PC-9 (cell line): ENCODE data around the gene TOR4A. TPM values are rescaled to one million over a fixed set of nuclear protein-coding genes. Genes with fewer than 3 reads are reported as not detected.

Source experiments
- BruUV-seq: library from RNA; stranded (reverse); fragments of 400-500 nt; replicated peaks from 2 replicates; lab custom pipeline; 2021; lab: Mats Ljungman, UMichigan
- CTCF ChIA-PET: fragments of 300-600 bp; sonication (Branson Sonifier 250); formaldehyde crosslinking; loops from one replicate; lab custom pipeline; 2022; ENCODE audit warnings: antibody characterized with exemption; lab: Charles Lee
- POLR2A ChIA-PET: fragments of 300-600 bp; sonication (Branson Sonifier 250); formaldehyde crosslinking; loops from one replicate; lab custom pipeline; 2022; ENCODE audit warnings: antibody characterized with exemption; ENCODE audit not compliant: unreplicated experiment; lab: Charles Lee
- DNase-seq, 2 experiments: peaks; one replicate each; pipeline versions ENCODE4 v3.0.0 to v3.0.0-alpha.2; 2015 to 2022; ENCODE audit warnings: mixed read lengths in 1 of 2
- H2AFZ ChIP-seq: fragments of 200-600 bp; sonication (generic); 2 replicates; pipeline ENCODE4 v1.8.1; 2017; ENCODE audit warnings: antibody characterized with exemption
- H3F3A ChIP-seq: fragments of 200-600 bp; sonication (generic); 2 replicates; pipeline ENCODE4 v1.8.1; 2017; ENCODE audit warnings: antibody characterized with exemption, mild to moderate bottlenecking, low read depth; ENCODE audit not compliant: insufficient read depth
- H3K27ac ChIP-seq: fragments of 200-600 bp; sonication (generic); 2 replicates; pipeline ENCODE4 v1.6.1; 2016; ENCODE audit warnings: mixed run types
- H3K27me3 ChIP-seq: fragments of 200-600 bp; sonication (generic); 2 replicates; pipeline ENCODE4 v1.6.1; 2016; ENCODE audit warnings: low read depth, mixed run types; ENCODE audit not compliant: insufficient read depth
- H3K36me3 ChIP-seq: fragments of 200-600 bp; sonication (generic); 2 replicates; pipeline ENCODE4 v1.6.1; 2016; ENCODE audit warnings: low read depth, mixed run types
- H3K4me1 ChIP-seq: fragments of 200-600 bp; sonication (generic); replicated peaks from 2 replicates; pipeline ENCODE4 v1.6.1; 2016; ENCODE audit warnings: mixed run types; ENCODE audit not compliant: insufficient read depth
- H3K4me2 ChIP-seq: fragments of 200-600 bp; sonication (generic); 2 replicates; pipeline ENCODE4 v1.6.1; 2017; ENCODE audit warnings: mixed run types
- H3K4me3 ChIP-seq: fragments of 200-600 bp; sonication (generic); 2 replicates; pipeline ENCODE4 v1.6.1; 2016; ENCODE audit warnings: mixed run types
- H3K79me2 ChIP-seq: fragments of 200-600 bp; sonication (generic); 2 replicates; pipeline ENCODE4 v1.6.1; 2017; ENCODE audit warnings: low read depth, mixed run types
- H3K9me2 ChIP-seq: fragments of 200-600 bp; sonication (generic); 2 replicates; pipeline ENCODE4 v1.8.1; 2017; ENCODE audit warnings: mild to moderate bottlenecking; ENCODE audit not compliant: insufficient read depth
- H3K9me3 ChIP-seq: fragments of 200-600 bp; sonication (generic); 2 replicates; pipeline ENCODE4 v1.8.1; 2016; ENCODE audit warnings: low read depth; ENCODE audit not compliant: insufficient read depth
- H4K20me1 ChIP-seq: fragments of 200-600 bp; sonication (generic); 2 replicates; pipeline ENCODE4 v1.8.1; 2017; ENCODE audit not compliant: insufficient read depth
- CTCF ChIP-seq: fragments of 200-600 bp; sonication (generic); conservative IDR thresholded peaks from 2 replicates; pipeline ENCODE4 v1.6.1; 2017; ENCODE audit warnings: mixed run types, antibody characterized with exemption, mild to moderate bottlenecking, moderate library complexity
- EZH2 ChIP-seq: fragments of 200-600 bp; sonication (generic); IDR thresholded peaks from 2 replicates; pipeline ENCODE4 v1.8.0; 2017; ENCODE audit warnings: antibody characterized with exemption, low read depth
- intact Hi-C: fragments of 100-400 bp; cut with micrococcal nuclease; formaldehyde crosslinking; loops from one replicate; pipeline ENCODE4 v1.10.0; 2022; ENCODE audit not compliant: unreplicated experiment
- total RNA-seq: library from RNA; stranded (reverse); gene quantifications from 2 replicates; pipeline ENCODE4 v1.2.3, GENCODE V29; 2021

TOR4A gene
- total RNA-seq, 1 experiment from 2014 or later, result 48.9 TPM

- ChIA-PET POLR2A (no interaction called here), CTCF (interaction anchor here (0.7 kb wide), 1 partner anchor 109 kb away, joined by 4 read pairs; no protein-coding TSS in a partner anchor)
- Histone ChIP-seq H4K20me1 (no peaks in the 10 kb centered on the region; the same call in 1 of the 2 replicates), H3K9me2 (no peaks in the 10 kb centered on the region), H3K27ac (no peak overlapping the region), H3F3A (peaks cover 2% of the 10 kb centered on the region), H3K4me1 (peaks cover 25% of the 10 kb centered on the region), H3K36me3 (no peaks in the 10 kb centered on the region), H3K4me3 (no peak overlapping the region), H3K4me2 (no peak overlapping the region), H3K9me3 (no peaks in the 10 kb centered on the region), H3K79me2 (peaks cover 28% of the 10 kb centered on the region), H2AFZ (no peak overlapping the region), H3K27me3 (no peaks in the 10 kb centered on the region)
- no peak for DNase-seq
- TF ChIP-seq EZH2 (no peak), CTCF (no peak)
- intact Hi-C loops, result no loop called here
- BruUV-seq, result no TSS peak
Measured at GRCh38 chr9:137234758-137235423, 42.6 kb upstream of the TOR4A start.

- Histone ChIP-seq H3K9me2 (no peaks in the 10 kb centered on the region), H4K20me1 (no peaks in the 10 kb centered on the region; the same call in 1 of the 2 replicates), H3K27ac (no peak overlapping the region), H3K79me2 (peaks cover 30% of the 10 kb centered on the region), H3K9me3 (no peaks in the 10 kb centered on the region), H3K4me2 (no peak overlapping the region), H3K4me3 (no peak overlapping the region), H3K4me1 (peaks cover 25% of the 10 kb centered on the region), H3K27me3 (no peaks in the 10 kb centered on the region), H3K36me3 (no peaks in the 10 kb centered on the region), H2AFZ (no peak overlapping the region), H3F3A (peaks cover 8% of the 10 kb centered on the region)
- BruUV-seq, result no TSS peak
- TF ChIP-seq EZH2 (no peak), CTCF (no peak)
- POLR2A ChIA-PET, result interaction anchor here (0.6 to 0.8 kb wide), 2 partner anchors 12 to 106 kb away, joined by 3 to 7 read pairs; no protein-coding TSS in a partner anchor
- CTCF ChIA-PET, result interaction anchor here (0.6 to 1.8 kb wide), 7 partner anchors 21 to 189 kb away, joined by 3 to 10 read pairs (median 6); partner anchors contain the start of gene TOR4A
- no peak for DNase-seq
- intact Hi-C loops, result no loop called here
Measured at GRCh38 chr9:137235424-137236237, 41.9 kb upstream of the TOR4A start.

DNA sequence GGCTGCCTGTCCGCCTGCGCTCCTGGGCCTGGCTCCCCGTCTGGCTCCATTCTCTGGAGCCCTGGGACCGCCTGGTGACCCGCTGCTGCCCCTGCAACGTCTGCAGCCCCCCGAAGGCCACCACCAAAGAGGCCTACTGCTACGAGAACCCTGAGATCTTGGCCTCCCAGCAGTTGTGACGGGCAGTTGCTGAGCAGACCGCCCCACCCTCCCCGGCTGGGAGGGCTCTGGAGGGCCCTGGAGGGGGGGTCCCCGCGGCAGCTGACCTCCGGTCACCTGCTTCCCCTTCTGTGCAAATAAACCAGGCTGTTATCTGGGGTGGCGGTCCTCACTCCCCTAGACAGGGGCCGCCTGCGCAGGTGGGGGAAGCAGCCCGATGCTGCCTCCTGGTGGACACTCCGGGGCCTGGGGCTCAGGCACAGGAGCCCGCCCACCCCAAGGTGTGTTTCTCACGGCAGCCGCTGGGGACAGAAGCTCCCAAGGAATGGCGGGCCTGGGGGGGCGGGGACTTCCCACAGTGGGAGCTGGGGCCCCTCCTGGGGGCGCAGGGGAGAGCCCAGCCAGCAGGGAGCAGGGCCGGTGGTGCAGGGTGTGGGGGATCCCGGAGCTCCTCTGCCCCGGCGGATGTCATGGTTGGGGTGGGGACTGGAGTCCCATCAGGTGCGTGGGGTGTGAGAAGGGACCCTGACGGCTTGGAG is 41.1 kb upstream of the TOR4A start:
- no peaks in the 10 kb centered on the region; the same call in 1 of the 2 replicates for H4K20me1 ChIP-seq
- no peak overlapping the region for H2AFZ ChIP-seq
- peaks cover 8% of the 10 kb centered on the region for H3F3A ChIP-seq
- peak; percentile 58 to 88 for DNase-seq
- CTCF ChIA-PET, result interaction anchor here (0.6 to 1.8 kb wide), 23 partner anchors 9 to 459 kb away, joined by 3 to 13 read pairs (median 4); partner anchors contain the start of genes NELFB, RNF224, TOR4A and TPRN
- POLR2A ChIA-PET, result interaction anchor here (0.6 to 0.8 kb wide), 7 partner anchors 13 to 479 kb away, joined by 3 to 15 read pairs (median 4); partner anchors contain the start of gene NRARP
- no TSS peak for BruUV-seq
- no peak overlapping the region for H3K4me3 ChIP-seq
- no peaks in the 10 kb centered on the region for H3K27me3 ChIP-seq
- no peak overlapping the region for H3K4me2 ChIP-seq
- TF ChIP-seq EZH2 (no peak), CTCF (peak; percentile 97)
- H3K4me1 ChIP-seq, result peaks cover 25% of the 10 kb centered on the region
- H3K79me2 ChIP-seq, result peaks cover 30% of the 10 kb centered on the region
- no peaks in the 10 kb centered on the region for H3K36me3 ChIP-seq
- intact Hi-C loops, result no loop called here
- no peaks in the 10 kb centered on the region for H3K9me2 ChIP-seq
- no peak overlapping the region for H3K27ac ChIP-seq
- H3K9me3 ChIP-seq, result no peaks in the 10 kb centered on the region
